Nephron progenitor cell (in vitro differentiated cells): ENCODE results near the gene CIT.

Source experiments
- DNase-seq: peaks from one replicate; pipeline ENCODE4 v3.0.0; 2021
- H3K27ac Mint-ChIP-seq: 2 replicates; pipeline ENCODE4 v1.8.0; 2021; ENCODE audit warnings: mild to moderate bottlenecking, moderate library complexity, mixed read lengths
- H3K27me3 Mint-ChIP-seq: 2 replicates; pipeline ENCODE4 v1.8.0; 2021; ENCODE audit warnings: mild to moderate bottlenecking, low read depth, mixed read lengths; ENCODE audit not compliant: poor library complexity
- H3K36me3 Mint-ChIP-seq: 2 replicates; pipeline ENCODE4 v1.8.0; 2021; ENCODE audit warnings: low read depth, mixed read lengths
- H3K4me1 Mint-ChIP-seq: 2 replicates; pipeline ENCODE4 v1.8.0; 2021; ENCODE audit warnings: mixed read lengths
- H3K4me3 Mint-ChIP-seq: 2 replicates; pipeline ENCODE4 v1.8.0; 2021; ENCODE audit warnings: mild to moderate bottlenecking, moderate library complexity, mixed read lengths
- H3K9me3 Mint-ChIP-seq: 2 replicates; pipeline ENCODE4 v1.8.0; 2021; ENCODE audit warnings: mild to moderate bottlenecking, moderate library complexity, mixed read lengths
- CTCF ChIP-seq: fragments of 200-600 bp; sonication (generic); IDR thresholded peaks from 2 replicates; pipeline ENCODE4 v1.5.0; 2021; ENCODE audit warnings: antibody characterized with exemption

CIT gene

GRCh38 chr12:119714614-119715267, 162.4 kb downstream of the CIT start:
- no peak for TF ChIP-seq CTCF
- no peak for DNase-seq
- no peak overlapping the region for H3K27ac Mint-ChIP-seq
- peaks cover 28% of the 10 kb centered on the region for H3K4me1 Mint-ChIP-seq
- peaks cover 88% of the 10 kb centered on the region for H3K36me3 Mint-ChIP-seq
- H3K4me3 Mint-ChIP-seq, result no peak overlapping the region
- H3K9me3 Mint-ChIP-seq, result no peaks in the 10 kb centered on the region
- no peaks in the 10 kb centered on the region for H3K27me3 Mint-ChIP-seq

- no peaks in the 10 kb centered on the region for H3K27me3 Mint-ChIP-seq
- peaks cover 88% of the 10 kb centered on the region for H3K36me3 Mint-ChIP-seq
- no peak for DNase-seq
- peaks cover 32% of the 10 kb centered on the region for H3K4me1 Mint-ChIP-seq
- H3K4me3 Mint-ChIP-seq, result no peak overlapping the region
- no peak overlapping the region for H3K27ac Mint-ChIP-seq
- TF ChIP-seq CTCF, result no peak
- H3K9me3 Mint-ChIP-seq, result no peaks in the 10 kb centered on the region
These were observed 163.5 kb downstream of the CIT start for GRCh38 chr12:119713551-119714031.

GRCh38 chr12:119712721-119713120, 164.4 kb downstream of the CIT start:
- DNase-seq, result no peak
- H3K36me3 Mint-ChIP-seq, result peaks cover 88% of the 10 kb centered on the region
- H3K27me3 Mint-ChIP-seq, result peaks cover 2% of the 10 kb centered on the region
- H3K4me1 Mint-ChIP-seq, result peaks cover 32% of the 10 kb centered on the region
- peak overlapping the region; percentile 11 for H3K27ac Mint-ChIP-seq
- no peak overlapping the region for H3K4me3 Mint-ChIP-seq
- H3K9me3 Mint-ChIP-seq, result no peaks in the 10 kb centered on the region
- TF ChIP-seq CTCF, result no peak

GRCh38 chr12:119711693-119712092, 165.4 kb downstream of the CIT start:
- Mint-ChIP-seq H3K4me1 (peaks cover 30% of the 10 kb centered on the region), H3K4me3 (no peak overlapping the region), H3K27me3 (peaks cover 3% of the 10 kb centered on the region), H3K27ac (no peak overlapping the region), H3K36me3 (peaks cover 94% of the 10 kb centered on the region), H3K9me3 (no peaks in the 10 kb centered on the region)
- TF ChIP-seq CTCF, result no peak
- DNase-seq, result no peak

- TF ChIP-seq CTCF, result no peak
- peak overlapping the region; percentile 19 for H3K27ac Mint-ChIP-seq
- H3K27me3 Mint-ChIP-seq, result peaks cover 3% of the 10 kb centered on the region
- H3K4me3 Mint-ChIP-seq, result no peak overlapping the region
- no peak for DNase-seq
- no peaks in the 10 kb centered on the region for H3K9me3 Mint-ChIP-seq
- peaks cover 93% of the 10 kb centered on the region for H3K36me3 Mint-ChIP-seq
- peaks cover 24% of the 10 kb centered on the region for H3K4me1 Mint-ChIP-seq
These were observed 166.1 kb downstream of the CIT start for GRCh38 chr12:119710965-119711551.
